HepG2 (cell line): ENCODE data around the gene MVP. TPM values are rescaled to one million over a fixed set of nuclear protein-coding genes. Genes with fewer than 3 reads are reported as not detected.
A peak's percentile ranks its signal among the peaks of the same experiment; 100 is the strongest.

ENCODE experiments used
- GLMP ChIP-seq: sonication (generic); formaldehyde crosslinking; IDR thresholded peaks from 2 replicates; pipeline ENCODE4 v1.9.0; 2021; ENCODE audit warnings: missing genetic modification reagents, mild to moderate bottlenecking, borderline replicate concordance
- LCORL ChIP-seq, 2 experiments: fragments of 450-650 bp in 1 of 2; sonication (generic) in 1 of 2; formaldehyde crosslinking in 1 of 2; IDR thresholded peaks; 2 replicates each; pipeline versions ENCODE4 v1.5.0 to v1.6.1; 2017 to 2020; ENCODE audit warnings: antibody characterized with exemption in 1 of 2, missing genetic modification reagents in 1 of 2
- NAIF1 ChIP-seq: sonication (generic); formaldehyde crosslinking; IDR thresholded peaks from 2 replicates; pipeline ENCODE4 v1.5.0; 2020; ENCODE audit warnings: mild to moderate bottlenecking, missing genetic modification reagents, borderline replicate concordance
- SMAD9 ChIP-seq: sonication (generic); formaldehyde crosslinking; IDR thresholded peaks from 2 replicates; pipeline ENCODE4 v1.5.1; 2020; ENCODE audit warnings: mild to moderate bottlenecking, missing genetic modification reagents
- TFDP1 ChIP-seq: IDR thresholded peaks from 2 replicates; pipeline ENCODE4 v1.6.1; 2016; ENCODE audit warnings: missing compliant biosample characterization, missing genetic modification reagents, borderline replicate concordance
- ZBTB4 ChIP-seq: sonication (generic); formaldehyde crosslinking; IDR thresholded peaks from 2 replicates; pipeline ENCODE4 v1.4.0; 2020; ENCODE audit warnings: missing genetic modification reagents, mild to moderate bottlenecking, borderline replicate concordance
- ZNF276 ChIP-seq: sonication (generic); formaldehyde crosslinking; IDR thresholded peaks from 2 replicates; pipeline ENCODE4 v1.4.0; 2020; ENCODE audit warnings: mild to moderate bottlenecking, low read depth, missing genetic modification reagents
- ZNF281 ChIP-seq: sonication (generic); formaldehyde crosslinking; IDR thresholded peaks from 2 replicates; pipeline ENCODE4 v1.4.0; 2020; ENCODE audit warnings: missing genetic modification reagents, borderline replicate concordance
- ZNF605 ChIP-seq: sonication (generic); formaldehyde crosslinking; IDR thresholded peaks from 2 replicates; pipeline ENCODE4 v1.8.0; 2022; ENCODE audit warnings: mild to moderate bottlenecking, missing genetic modification reagents
- ZNF704 ChIP-seq: sonication (generic); formaldehyde crosslinking; IDR thresholded peaks from 2 replicates; pipeline ENCODE4 v1.8.1; 2023; ENCODE audit warnings: mild to moderate bottlenecking, inconsistent platforms, moderate library complexity, missing genetic modification reagents, borderline replicate concordance
- ZNF746 ChIP-seq: sonication (generic); formaldehyde crosslinking; IDR thresholded peaks from 2 replicates; pipeline ENCODE4 v1.8.0; 2022; ENCODE audit warnings: mild to moderate bottlenecking, missing genetic modification reagents
- ZNF83 ChIP-seq: sonication (generic); formaldehyde crosslinking; IDR thresholded peaks from 2 replicates; pipeline ENCODE4 v1.4.0; 2020; ENCODE audit warnings: missing genetic modification reagents, mild to moderate bottlenecking, borderline replicate concordance
- ZSCAN31 ChIP-seq: sonication (generic); formaldehyde crosslinking; IDR thresholded peaks from 2 replicates; pipeline ENCODE4 v1.5.0; 2020; ENCODE audit warnings: low read depth, mild to moderate bottlenecking, missing genetic modification reagents
- polyA plus RNA-seq, 8 experiments: library from polyadenylated mRNA; depleted of rRNA in 3 of 8; stranded (reverse) in 7 of 8; unstranded in 1 of 8; fragments of >200 nt; fragmentation: Illumina TruSeq in 4 of 8; extraction: Trizol in 4 of 8; gene quantifications; 2 replicates each; pipeline versions ENCODE4 v1.2.1 to v1.2.3, GENCODE V29; 2011 to 2016; ENCODE audit warnings: low read depth in 4 of 8, missing spikeins in 1 of 8, mixed read lengths in 1 of 8; ENCODE audit not compliant: insufficient read depth in 1 of 8
- total RNA-seq, 5 experiments: library from RNA; depleted of rRNA; stranded (reverse); fragments of >200 nt; fragmentation: Illumina TruSeq; extraction: Trizol; gene quantifications; 2 replicates each; pipeline ENCODE4 v1.2.3, GENCODE V29; 2016; ENCODE audit warnings: low read depth in 1 of 5

MVP gene
- total and polyA plus RNA-seq, 2 of the 13 experiments (the other 11 are each of a cell fraction or from before 2014, with no cell fraction given) = 22.9 to 43.5 TPM

- TF ChIP-seq ZBTB4 (CRISPR knock-in tag) = no peak
- 0 out of 2 replicates have a peak, but pooled peaks have one; percentile 29 for TF ChIP-seq NAIF1 (CRISPR knock-in tag)
- peak; percentile 58 for TF ChIP-seq ZNF605 (CRISPR knock-in tag)
- peak; percentile 70 for TF ChIP-seq TFDP1 (CRISPR knock-in tag)
- peak; percentile 36; the same call in 1 of the 2 replicates for TF ChIP-seq SMAD9 (CRISPR knock-in tag)
- TF ChIP-seq ZSCAN31 = 0 out of 2 replicates have a peak, but pooled peaks have one; percentile 3
- no peak for TF ChIP-seq LCORL (IDR thresholded peaks at IDR 0.05)
- TF ChIP-seq LCORL (CRISPR knock-in tag; IDR thresholded peaks at IDR 0.05) = no peak; the same call in 1 of the 2 replicates
- TF ChIP-seq ZNF276 = 0 out of 2 replicates have a peak, but pooled peaks have one; percentile 2
- TF ChIP-seq GLMP (CRISPR knock-in tag) = no peak
- peak; percentile 66; the same call in 1 of the 2 replicates for TF ChIP-seq ZNF83
- peak; percentile 30; the same call in 1 of the 2 replicates for TF ChIP-seq ZNF281 (CRISPR knock-in tag)
- TF ChIP-seq ZNF704 (CRISPR knock-in tag) = no peak
- peak; percentile 78 for TF ChIP-seq ZNF746
These were observed 3.4 kb upstream of the MVP start (continued) for GRCh38 chr16:29816694-29817441.
